Mesendoderm (in vitro differentiated cells): ENCODE results near the gene ZC3H12D.

Experiments used
- DNase-seq: peaks from one replicate; pipeline ENCODE4 v3.0.0; 2013
- H2AK5ac ChIP-seq: 2 replicates; pipeline ENCODE4 v1.6.1; 2013; ENCODE audit warnings: low read length, inconsistent platforms
- H2BK120ac ChIP-seq: 2 replicates; pipeline ENCODE4 v1.6.1; 2013; ENCODE audit warnings: low read depth, mild to moderate bottlenecking, low read length, moderate library complexity, mixed read lengths
- H2BK15ac ChIP-seq: replicated peaks from 2 replicates; pipeline ENCODE4 v1.6.1; 2013; ENCODE audit warnings: low read depth, mild to moderate bottlenecking, moderate library complexity
- H2BK5ac ChIP-seq: 2 replicates; pipeline ENCODE4 v1.6.1; 2013; ENCODE audit warnings: low read length, inconsistent platforms
- H3K18ac ChIP-seq: 2 replicates; pipeline ENCODE4 v1.6.1; 2013; ENCODE audit warnings: mild to moderate bottlenecking, low read length, mixed read lengths
- H3K23ac ChIP-seq: one replicate; pipeline ENCODE4 v1.6.1; 2013; ENCODE audit warnings: low read length
- H3K27ac ChIP-seq: 2 replicates; pipeline ENCODE4 v1.5.1; 2013; ENCODE audit warnings: low read depth, mild to moderate bottlenecking, inconsistent platforms, low read length, moderate library complexity
- H3K27me3 ChIP-seq: 2 replicates; pipeline ENCODE4 v1.6.1; 2013; ENCODE audit warnings: low read length, control low read depth, mild to moderate bottlenecking, inconsistent platforms; ENCODE audit not compliant: insufficient read depth, poor library complexity
- H3K36me3 ChIP-seq: 2 replicates; pipeline ENCODE4 v1.6.1; 2013; ENCODE audit warnings: low read length, inconsistent platforms; ENCODE audit not compliant: control insufficient read depth, insufficient read depth
- H3K4ac ChIP-seq: one replicate; pipeline ENCODE4 v1.6.1; 2013; ENCODE audit warnings: low read depth, mild to moderate bottlenecking, low read length, moderate library complexity
- H3K4me1 ChIP-seq: 2 replicates; pipeline ENCODE4 v1.6.1; 2013; ENCODE audit warnings: low read depth, low read length, inconsistent platforms; ENCODE audit not compliant: control insufficient read depth
- H3K4me2 ChIP-seq: 2 replicates; pipeline ENCODE4 v1.6.1; 2013; ENCODE audit warnings: low read length
- H3K4me3 ChIP-seq: 2 replicates; pipeline ENCODE4 v1.5.1; 2013; ENCODE audit warnings: mild to moderate bottlenecking, low read length
- H3K56ac ChIP-seq: one replicate; pipeline ENCODE4 v1.6.1; 2013; ENCODE audit warnings: low read length
- H3K79me1 ChIP-seq: 2 replicates; pipeline ENCODE4 v1.6.1; 2013; ENCODE audit warnings: low read length, inconsistent platforms
- H3K79me2 ChIP-seq: 2 replicates; pipeline ENCODE4 v1.6.1; 2013; ENCODE audit warnings: mild to moderate bottlenecking, low read length; ENCODE audit not compliant: control insufficient read depth, insufficient read depth
- H3K9ac ChIP-seq: 2 replicates; pipeline ENCODE4 v1.6.1; 2013; ENCODE audit warnings: low read length, inconsistent platforms
- H4K5ac ChIP-seq: one replicate; pipeline ENCODE4 v1.6.1; 2013; ENCODE audit warnings: low read length
- H4K8ac ChIP-seq: one replicate; pipeline ENCODE4 v1.6.1; 2013; ENCODE audit warnings: low read depth, mild to moderate bottlenecking, control low read depth, low read length, moderate library complexity
- WGBS: extraction: QIAGEN DNeasy Blood & Tissue Kit; methylation state at CpG from one replicate; pipeline ENCODE4 v1.1.7; 2013; ENCODE audit warnings: low lambda C conversion rate, missing lambda C conversion rate; ENCODE audit not compliant: insufficient coverage; ENCODE audit errors: extremely low coverage; 5-methylcytosine and 5-hydroxymethylcytosine counted together

Gene ZC3H12D

GRCh38 chr6:149492798-149493343, 8.1 kb upstream of the ZC3H12D start:
- no peak overlapping the region for H2BK120ac ChIP-seq
- no peak overlapping the region for H2BK15ac ChIP-seq
- H2AK5ac ChIP-seq: no peak overlapping the region
- no peak overlapping the region for H4K5ac ChIP-seq
- H3K23ac ChIP-seq: no peak overlapping the region
- H3K18ac ChIP-seq: no peak overlapping the region
- H3K27ac ChIP-seq: no peak overlapping the region
- no peaks in the 10 kb centered on the region for H3K27me3 ChIP-seq
- no peaks in the 10 kb centered on the region for H3K79me2 ChIP-seq
- H3K4me1 ChIP-seq: no peaks in the 10 kb centered on the region
- no peak overlapping the region for H2BK5ac ChIP-seq
- H3K4me2 ChIP-seq: no peak overlapping the region
- H3K79me1 ChIP-seq: no peaks in the 10 kb centered on the region
- H3K36me3 ChIP-seq: no peaks in the 10 kb centered on the region
- no peak overlapping the region for H3K4me3 ChIP-seq
- no peak overlapping the region for H3K4ac ChIP-seq
- no CpG with 5 or more reads among the region's 4 CpGs for WGBS
- H3K56ac ChIP-seq: no peak overlapping the region
- H4K8ac ChIP-seq: no peak overlapping the region
- no peak for DNase-seq
- no peak overlapping the region for H3K9ac ChIP-seq

GRCh38 chr6:149489967-149490366, 5.2 kb upstream of the ZC3H12D start:
- no peak overlapping the region for H2BK5ac ChIP-seq
- WGBS: no CpG with 5 or more reads among the region's 4 CpGs

GRCh38 chr6:149488815-149489214, 4.0 kb upstream of the ZC3H12D start:
- no peak overlapping the region for H3K4ac ChIP-seq
- no peak overlapping the region for H3K27ac ChIP-seq
- H3K4me2 ChIP-seq: no peak overlapping the region
- no peak overlapping the region for H3K18ac ChIP-seq
- DNase-seq: no peak
- no peak overlapping the region for H2BK15ac ChIP-seq
- H4K8ac ChIP-seq: no peak overlapping the region
- no peak overlapping the region for H2AK5ac ChIP-seq
- no peaks in the 10 kb centered on the region for H3K79me1 ChIP-seq
- H3K36me3 ChIP-seq: no peaks in the 10 kb centered on the region
- H3K27me3 ChIP-seq: no peaks in the 10 kb centered on the region
- no peak overlapping the region for H3K56ac ChIP-seq
- H3K23ac ChIP-seq: no peak overlapping the region
- no peak overlapping the region for H3K4me3 ChIP-seq
- H3K9ac ChIP-seq: no peak overlapping the region
- H3K79me2 ChIP-seq: no peaks in the 10 kb centered on the region
- no peak overlapping the region for H2BK120ac ChIP-seq
- peaks cover 5% of the 10 kb centered on the region for H3K4me1 ChIP-seq
- H2BK5ac ChIP-seq: no peak overlapping the region
- no peak overlapping the region for H4K5ac ChIP-seq
- WGBS: no CpG with 5 or more reads among the region's 3 CpGs

More at GRCh38 chr6:149489967-149490366, 5.2 kb upstream of the ZC3H12D start:
- Histone ChIP-seq H3K4me2 (no peak overlapping the region), H2BK120ac (no peak overlapping the region), H3K79me2 (no peaks in the 10 kb centered on the region), H3K79me1 (no peaks in the 10 kb centered on the region), H2AK5ac (no peak overlapping the region), H2BK15ac (no peak overlapping the region), H4K8ac (no peak overlapping the region), H3K4ac (no peak overlapping the region), H3K23ac (no peak overlapping the region), H3K36me3 (no peaks in the 10 kb centered on the region), H3K4me1 (peaks cover 3% of the 10 kb centered on the region), H3K27ac (no peak overlapping the region), H3K4me3 (no peak overlapping the region), H3K18ac (no peak overlapping the region), H3K9ac (no peak overlapping the region), H3K27me3 (no peaks in the 10 kb centered on the region), H3K56ac (no peak overlapping the region), H4K5ac (no peak overlapping the region)
- no peak for DNase-seq

- no peak overlapping the region for H4K8ac ChIP-seq
- no peak for DNase-seq
- H2BK15ac ChIP-seq: no peak overlapping the region
- H3K79me1 ChIP-seq: no peaks in the 10 kb centered on the region
- H3K4me1 ChIP-seq: peaks cover 5% of the 10 kb centered on the region
- no peak overlapping the region for H3K4me2 ChIP-seq
- no peak overlapping the region for H3K56ac ChIP-seq
- H3K27me3 ChIP-seq: no peaks in the 10 kb centered on the region
- H3K79me2 ChIP-seq: no peaks in the 10 kb centered on the region
- no peak overlapping the region for H3K4me3 ChIP-seq
- H3K23ac ChIP-seq: no peak overlapping the region
- no peak overlapping the region for H3K18ac ChIP-seq
- no peak overlapping the region for H3K4ac ChIP-seq
- no peak overlapping the region for H3K9ac ChIP-seq
- no peak overlapping the region for H2BK5ac ChIP-seq
- no peaks in the 10 kb centered on the region for H3K36me3 ChIP-seq
- no peak overlapping the region for H2AK5ac ChIP-seq
- no peak overlapping the region for H4K5ac ChIP-seq
- H3K27ac ChIP-seq: no peak overlapping the region
- WGBS: no CpG with 5 or more reads among the region's 4 CpGs
- H2BK120ac ChIP-seq: no peak overlapping the region
These were observed 2.5 kb upstream of the ZC3H12D start for GRCh38 chr6:149487316-149487715.

GRCh38 chr6:149483849-149484655, 762 bp downstream of the ZC3H12D start:
- H3K18ac ChIP-seq: no peak overlapping the region
- no peak for DNase-seq
- no peaks in the 10 kb centered on the region for H3K79me1 ChIP-seq
- H4K5ac ChIP-seq: no peak overlapping the region
- no peak overlapping the region for H2BK15ac ChIP-seq
- no peaks in the 10 kb centered on the region for H3K79me2 ChIP-seq
- no peak overlapping the region for H3K23ac ChIP-seq
- H3K4me3 ChIP-seq: no peak overlapping the region
- no peak overlapping the region for H3K4me2 ChIP-seq
- no peak overlapping the region for H3K27ac ChIP-seq
- H3K56ac ChIP-seq: no peak overlapping the region
- no peak overlapping the region for H3K9ac ChIP-seq
- H2BK120ac ChIP-seq: no peak overlapping the region
- H4K8ac ChIP-seq: no peak overlapping the region
- H3K4ac ChIP-seq: no peak overlapping the region
- WGBS: no CpG with 5 or more reads among the region's 11 CpGs
- no peaks in the 10 kb centered on the region for H3K27me3 ChIP-seq
- no peaks in the 10 kb centered on the region for H3K36me3 ChIP-seq
- H2AK5ac ChIP-seq: no peak overlapping the region
- H2BK5ac ChIP-seq: no peak overlapping the region
- peaks cover 5% of the 10 kb centered on the region for H3K4me1 ChIP-seq
